ENCODE data around the gene MAD1L1. TPM values are rescaled to one million over a fixed set of nuclear protein-coding genes. Genes with fewer than 3 reads are reported as not detected.

Gene MAD1L1
- total and polyA plus RNA-seq, 2 experiments from 2014 or later: 38.2 to 69.8 TPM

- Histone ChIP-seq H3K9me3 (ENCODE audit: low read depth) (no peaks in the 10 kb centered on the region), H3K4me2 (ENCODE audit: unreplicated experiment) (no peak overlapping the region), H3K27ac (no peak overlapping the region), H3F3A (ENCODE audit: insufficient read depth) (no peaks in the 10 kb centered on the region), H3K4me1 (ENCODE audit: insufficient read depth) (no peaks in the 10 kb centered on the region), H3K27me3 (replicated peaks; ENCODE audit: insufficient read depth) (no peaks in the 10 kb centered on the region), H3K9me2 (ENCODE audit: insufficient read depth) (no peaks in the 10 kb centered on the region), H4K20me1 (ENCODE audit: insufficient read depth) (no peaks in the 10 kb centered on the region), H3K4me3 (0 out of 2 replicates have a peak overlapping the region, but pooled peaks have one; percentile 2), H3K36me3 (ENCODE audit: low read depth) (no peaks in the 10 kb centered on the region), H3K9ac (no peak overlapping the region), H3K79me2 (ENCODE audit: insufficient read depth) (no peaks in the 10 kb centered on the region), H2AFZ (peak overlapping the region; percentile 29; the same call in 1 of the 2 replicates)
- 34 to 35% methylated on average over 25 of the region's 25 CpGs for WGBS, 2 experiments (ENCODE audit: low coverage in 1 of 2, low lambda C conversion rate in 2 of 2, missing lambda C conversion rate in 2 of 2)
- peak; percentile 44 for DNase-seq
- no peak for TF ChIP-seq EZH2 (IDR thresholded peaks at IDR 0.05; ENCODE audit: insufficient read depth, poor library complexity, severe bottlenecking)
- no peak for TF ChIP-seq EZH2phosphoT487 (IDR thresholded peaks at IDR 0.05; ENCODE audit: insufficient read depth, low read depth)
- in situ Hi-C loops (cut with MboI): no loop called here
These were observed 421.5 kb downstream of the MAD1L1 start for GRCh38 chr7:1810961-1811849.

DNA sequence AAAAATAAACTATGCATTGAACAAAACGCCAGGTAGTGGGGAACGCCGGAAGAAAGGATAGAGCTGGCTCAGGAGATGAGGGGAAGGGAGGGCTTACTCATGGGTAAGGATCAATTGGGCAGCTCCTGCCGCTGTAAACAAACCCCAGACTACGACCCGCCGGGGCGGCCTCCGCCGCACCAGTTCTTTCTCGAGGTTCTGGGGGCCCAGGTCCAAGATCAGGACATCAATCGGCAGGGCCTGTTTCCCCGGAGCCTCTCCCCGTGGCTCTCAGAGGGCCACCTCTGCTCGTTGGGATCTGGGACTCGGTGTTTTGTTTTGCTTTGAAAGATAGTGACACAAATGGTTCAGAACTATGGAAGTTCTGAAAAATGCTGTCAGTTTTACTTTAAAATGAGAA is 422.2 kb downstream of the MAD1L1 start:
- no peak for DNase-seq
- TF ChIP-seq EZH2 (IDR thresholded peaks at IDR 0.05; ENCODE audit: insufficient read depth, poor library complexity, severe bottlenecking): no peak
- TF ChIP-seq EZH2phosphoT487 (IDR thresholded peaks at IDR 0.05; ENCODE audit: insufficient read depth, low read depth): no peak
- no peaks in the 10 kb centered on the region for H3F3A ChIP-seq (ENCODE audit: insufficient read depth)
- no peaks in the 10 kb centered on the region for H3K4me1 ChIP-seq (ENCODE audit: insufficient read depth)
- no peak overlapping the region for H3K4me2 ChIP-seq (ENCODE audit: unreplicated experiment)
- no peaks in the 10 kb centered on the region for H4K20me1 ChIP-seq (ENCODE audit: insufficient read depth)
- no peaks in the 10 kb centered on the region for H3K79me2 ChIP-seq (ENCODE audit: insufficient read depth)
- 30 to 33% methylated on average over 15 to 16 of the region's 16 CpGs for WGBS, 2 experiments (ENCODE audit: low coverage in 1 of 2, low lambda C conversion rate in 2 of 2, missing lambda C conversion rate in 2 of 2)
- H3K4me3 ChIP-seq: 0 out of 2 replicates have a peak overlapping the region, but pooled peaks have one; percentile 2
- in situ Hi-C loops (cut with MboI): no loop called here
- no peaks in the 10 kb centered on the region for H3K27me3 ChIP-seq (replicated peaks; ENCODE audit: insufficient read depth)
- H2AFZ ChIP-seq: peak overlapping the region; percentile 29; the same call in 1 of the 2 replicates
- no peaks in the 10 kb centered on the region for H3K9me3 ChIP-seq (ENCODE audit: low read depth)
- H3K9me2 ChIP-seq (ENCODE audit: insufficient read depth): no peaks in the 10 kb centered on the region
- H3K9ac ChIP-seq: no peak overlapping the region
- no peaks in the 10 kb centered on the region for H3K36me3 ChIP-seq (ENCODE audit: low read depth)
- H3K27ac ChIP-seq: no peak overlapping the region

DNA sequence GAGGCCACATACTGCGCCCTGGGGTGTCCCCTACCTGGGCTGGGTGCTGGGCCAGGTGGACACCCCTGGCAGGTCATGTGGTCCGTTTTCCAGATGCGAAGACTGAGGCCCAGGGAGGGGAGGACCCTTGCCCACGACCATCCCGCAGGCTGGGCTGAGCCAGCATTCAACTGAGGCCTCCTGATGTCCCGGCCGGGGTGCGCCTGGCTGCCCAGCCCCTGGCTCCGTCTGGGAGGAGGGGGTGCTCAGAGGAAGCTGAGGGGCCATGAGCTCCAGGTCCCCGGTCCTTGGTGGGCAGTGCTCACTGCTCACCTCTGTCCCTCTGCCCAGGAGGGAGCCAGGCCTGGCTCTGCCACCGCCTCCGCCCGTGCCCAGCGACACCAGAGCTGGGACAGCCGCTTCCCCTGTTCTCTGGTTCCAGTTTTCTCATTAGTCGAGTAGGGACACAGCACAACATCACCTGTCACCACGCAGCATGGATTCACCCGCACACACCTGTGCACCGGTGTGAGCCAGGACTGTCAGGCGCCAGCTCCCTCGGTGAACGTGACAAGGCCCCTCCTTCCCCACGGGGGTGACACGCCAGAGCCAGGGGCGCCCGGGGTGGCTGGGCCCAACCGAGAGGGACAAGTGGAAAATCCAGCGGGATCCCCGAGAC is 423.0 kb downstream of the MAD1L1 start:
- 84 to 89% methylated on average over 28 to 29 of the region's 29 CpGs for WGBS, 2 experiments (ENCODE audit: low coverage in 1 of 2, low lambda C conversion rate in 2 of 2, missing lambda C conversion rate in 2 of 2)
- H3K79me2 ChIP-seq (ENCODE audit: insufficient read depth): no peaks in the 10 kb centered on the region

GRCh38 chr7:1809070-1809469 is 423.7 kb downstream of the MAD1L1 start:
- no peaks in the 10 kb centered on the region for H3F3A ChIP-seq (ENCODE audit: insufficient read depth)
- H3K4me1 ChIP-seq (ENCODE audit: insufficient read depth): no peaks in the 10 kb centered on the region
- H3K79me2 ChIP-seq (ENCODE audit: insufficient read depth): no peaks in the 10 kb centered on the region
- H3K36me3 ChIP-seq (ENCODE audit: low read depth): no peaks in the 10 kb centered on the region
- no peak overlapping the region for H3K9ac ChIP-seq
- H3K9me2 ChIP-seq (ENCODE audit: insufficient read depth): no peaks in the 10 kb centered on the region
- in situ Hi-C loops (cut with MboI): no loop called here
- H2AFZ ChIP-seq: no peak overlapping the region
- no peak for TF ChIP-seq EZH2phosphoT487 (IDR thresholded peaks at IDR 0.05; ENCODE audit: insufficient read depth, low read depth)
- H3K4me2 ChIP-seq (ENCODE audit: unreplicated experiment): no peak overlapping the region
- DNase-seq: no peak
- WGBS, 2 experiments (ENCODE audit: low coverage in 1 of 2, low lambda C conversion rate in 2 of 2, missing lambda C conversion rate in 2 of 2): 88 to 93% methylated on average over 7 of the region's 7 CpGs
- H3K27me3 ChIP-seq (replicated peaks; ENCODE audit: insufficient read depth): no peaks in the 10 kb centered on the region
- H3K4me3 ChIP-seq: no peak overlapping the region
- no peak overlapping the region for H3K27ac ChIP-seq
- H3K9me3 ChIP-seq (ENCODE audit: low read depth): no peaks in the 10 kb centered on the region
- H4K20me1 ChIP-seq (ENCODE audit: insufficient read depth): no peaks in the 10 kb centered on the region

More for the DNA sequence above, 423.0 kb downstream of the MAD1L1 start:
- TF ChIP-seq EZH2 (IDR thresholded peaks at IDR 0.05; ENCODE audit: insufficient read depth, poor library complexity, severe bottlenecking) (no peak), EZH2phosphoT487 (IDR thresholded peaks at IDR 0.05; ENCODE audit: insufficient read depth, low read depth) (no peak)
- Histone ChIP-seq H3K9me3 (ENCODE audit: low read depth) (no peaks in the 10 kb centered on the region), H3F3A (ENCODE audit: insufficient read depth) (no peaks in the 10 kb centered on the region), H3K9me2 (ENCODE audit: insufficient read depth) (no peaks in the 10 kb centered on the region), H4K20me1 (ENCODE audit: insufficient read depth) (no peaks in the 10 kb centered on the region), H3K36me3 (ENCODE audit: low read depth) (no peaks in the 10 kb centered on the region), H3K4me2 (ENCODE audit: unreplicated experiment) (no peak overlapping the region), H2AFZ (no peak overlapping the region), H3K27ac (no peak overlapping the region), H3K9ac (no peak overlapping the region), H3K4me1 (ENCODE audit: insufficient read depth) (no peaks in the 10 kb centered on the region), H3K4me3 (no peak overlapping the region), H3K27me3 (replicated peaks; ENCODE audit: insufficient read depth) (no peaks in the 10 kb centered on the region)
- in situ Hi-C loops (cut with MboI): no loop called here
- no peak for DNase-seq
